GM12872 (cell line): Measurements from ENCODE around the gene SERPINH1.
A peak's percentile ranks its signal among the peaks of the same experiment; 100 is the strongest.

Experiments
- TF ChIP-seq, protein P1 (sequence below): IDR thresholded peaks from 3 replicates; pipeline ENCODE4 v1.5.1; 2011; ENCODE audit warnings: low read depth, mild to moderate bottlenecking, low read length, moderate library complexity; ENCODE audit not compliant: insufficient read depth

The SERPINH1 gene

DNA sequence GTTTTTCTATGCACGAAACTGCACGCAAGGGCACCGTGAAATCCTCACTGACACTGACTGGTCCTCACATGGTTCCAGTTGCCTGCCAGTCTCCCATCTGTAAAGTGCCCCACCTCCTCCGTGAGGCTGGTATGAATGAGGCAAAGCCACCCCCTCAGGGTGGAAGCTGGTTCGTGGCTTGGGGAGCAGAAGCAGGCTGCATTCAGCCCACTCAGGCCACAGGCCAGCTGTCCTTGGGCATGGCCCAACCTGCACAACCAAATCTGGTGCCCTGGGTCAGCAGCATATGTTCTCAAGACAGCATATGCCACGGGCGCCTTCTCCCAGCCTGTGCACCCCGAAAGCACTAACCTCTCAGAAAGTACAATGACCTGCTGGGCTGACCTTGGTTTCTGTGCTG is 29.3 kb downstream of the SERPINH1 start:
- TF ChIP-seq, protein P1, sequence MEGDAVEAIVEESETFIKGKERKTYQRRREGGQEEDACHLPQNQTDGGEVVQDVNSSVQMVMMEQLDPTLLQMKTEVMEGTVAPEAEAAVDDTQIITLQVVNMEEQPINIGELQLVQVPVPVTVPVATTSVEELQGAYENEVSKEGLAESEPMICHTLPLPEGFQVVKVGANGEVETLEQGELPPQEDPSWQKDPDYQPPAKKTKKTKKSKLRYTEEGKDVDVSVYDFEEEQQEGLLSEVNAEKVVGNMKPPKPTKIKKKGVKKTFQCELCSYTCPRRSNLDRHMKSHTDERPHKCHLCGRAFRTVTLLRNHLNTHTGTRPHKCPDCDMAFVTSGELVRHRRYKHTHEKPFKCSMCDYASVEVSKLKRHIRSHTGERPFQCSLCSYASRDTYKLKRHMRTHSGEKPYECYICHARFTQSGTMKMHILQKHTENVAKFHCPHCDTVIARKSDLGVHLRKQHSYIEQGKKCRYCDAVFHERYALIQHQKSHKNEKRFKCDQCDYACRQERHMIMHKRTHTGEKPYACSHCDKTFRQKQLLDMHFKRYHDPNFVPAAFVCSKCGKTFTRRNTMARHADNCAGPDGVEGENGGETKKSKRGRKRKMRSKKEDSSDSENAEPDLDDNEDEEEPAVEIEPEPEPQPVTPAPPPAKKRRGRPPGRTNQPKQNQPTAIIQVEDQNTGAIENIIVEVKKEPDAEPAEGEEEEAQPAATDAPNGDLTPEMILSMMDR = no peak

- TF ChIP-seq, protein P1 = no peak
These were observed 29.9 kb downstream of the SERPINH1 start for GRCh38 chr11:75591966-75592365.

DNA sequence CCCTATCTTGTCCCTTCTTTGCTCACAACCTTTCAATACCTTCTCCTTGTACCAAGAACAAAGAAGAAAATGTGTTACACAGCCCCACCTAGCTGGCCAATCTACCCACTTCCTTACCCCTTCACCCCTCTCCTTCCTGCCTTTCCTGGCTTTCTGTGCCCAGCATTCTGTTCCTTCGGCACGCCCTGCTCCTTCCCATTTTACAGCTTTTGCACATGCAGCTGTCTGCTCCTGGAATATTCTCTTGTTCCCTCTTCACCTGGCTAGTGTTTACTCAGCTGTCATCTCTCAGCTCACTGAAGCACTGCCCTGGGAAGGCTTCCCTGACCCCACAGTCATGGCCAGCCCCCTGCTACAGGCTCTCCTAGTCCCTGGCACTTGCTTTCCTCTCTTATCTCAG is 30.7 kb downstream of the SERPINH1 start:
- TF ChIP-seq, protein P1 = no peak

DNA sequence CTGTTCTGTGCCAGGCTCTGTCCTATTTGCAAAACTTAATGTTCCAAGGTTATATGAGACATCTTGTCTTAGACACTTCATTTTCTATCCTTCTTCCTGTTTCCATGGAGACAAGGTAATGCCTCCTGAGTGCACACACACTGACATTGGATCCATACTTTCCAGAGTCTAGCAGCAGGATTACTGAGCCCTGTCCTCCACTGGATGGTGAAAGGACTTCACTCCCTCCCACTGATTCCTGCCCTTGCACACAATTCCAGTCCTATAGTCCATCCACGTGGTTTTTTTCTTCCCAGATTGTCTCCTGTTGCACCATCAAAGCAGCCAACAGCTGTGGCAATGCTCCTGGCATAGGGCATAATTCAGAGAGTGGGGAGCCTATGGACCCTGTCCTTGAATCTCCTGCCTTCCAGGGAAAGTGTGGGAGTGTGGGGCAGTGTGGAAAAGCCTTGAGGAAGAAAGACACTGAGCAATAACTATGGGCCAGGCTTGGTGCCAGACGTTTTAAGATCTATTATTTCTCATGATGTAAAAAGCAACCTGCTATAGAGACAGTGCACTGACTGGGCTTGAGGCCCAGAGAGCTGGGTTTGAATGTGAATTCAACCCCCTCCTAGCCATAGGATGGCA is 31.3 kb downstream of the SERPINH1 start:
- TF ChIP-seq, protein P1 = no peak

DNA sequence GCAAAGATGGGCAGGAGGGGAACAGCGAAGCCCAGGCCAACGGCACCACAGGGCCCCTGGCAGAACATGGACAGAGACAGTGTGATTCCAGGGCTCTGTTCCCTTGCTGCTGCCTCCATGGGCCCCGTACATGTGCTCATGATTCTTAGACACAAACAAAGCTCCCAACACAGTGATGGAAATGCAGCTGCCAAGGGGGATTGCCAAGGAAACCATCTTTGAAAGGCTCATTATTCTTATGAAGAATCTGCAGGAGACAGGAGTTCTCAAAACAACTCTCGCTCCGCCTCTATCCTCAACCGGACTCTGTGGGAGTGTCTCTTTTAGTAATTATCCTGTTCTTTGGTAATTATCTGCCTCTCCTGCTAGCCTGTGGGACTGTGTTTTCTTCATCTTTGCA is 32.2 kb downstream of the SERPINH1 start:
- TF ChIP-seq, protein P1 = no peak

DNA sequence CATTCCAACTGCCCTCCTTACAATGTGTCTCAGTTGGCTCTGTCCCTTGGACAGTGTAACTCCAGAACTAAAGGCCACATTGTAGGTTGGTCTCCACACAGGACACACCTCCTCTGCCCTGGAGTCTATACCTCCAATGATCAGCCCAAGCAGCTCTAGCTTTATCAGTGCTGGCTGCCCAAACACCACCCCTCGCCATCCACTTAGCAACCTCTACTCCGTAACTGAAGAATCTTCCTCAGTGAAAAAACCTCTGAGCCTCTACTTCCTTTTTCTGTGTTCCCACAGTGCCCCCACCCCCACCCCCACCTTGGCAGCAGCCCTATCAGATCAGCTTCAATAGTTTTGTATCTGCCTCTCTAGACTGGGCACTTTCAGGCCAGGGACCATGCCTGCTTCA is 33.4 kb downstream of the SERPINH1 start:
- TF ChIP-seq, protein P1 = no peak

- TF ChIP-seq, protein P1 = no peak
These were observed 34.9 kb downstream of the SERPINH1 start for GRCh38 chr11:75596914-75597313.

- TF ChIP-seq, protein P1 = peak; percentile 80
These were observed 35.6 kb downstream of the SERPINH1 start for GRCh38 chr11:75597636-75598035.
